Lower lobe of right lung (tissue), 2 donors: Measurements from ENCODE around the gene IGFBP2. TPM values are rescaled to one million over a fixed set of nuclear protein-coding genes. Genes with fewer than 3 reads are reported as not detected.

Experiments used
- ATAC-seq, 2 donors: fragments of 200-7000 bp; cut with Tn5 transposase; one replicate each; pipeline ENCODE4 v1.9.1; 2020 to 2022; ENCODE audit warnings: mild to moderate bottlenecking in 2 of 2, moderate library complexity in 2 of 2
- DNase-seq: peaks from one replicate; pipeline ENCODE4 v3.0.0-alpha.2; 2020
- H3K27ac ChIP-seq: fragments of 200-600 bp; one replicate; pipeline ENCODE4 v1.8.0; 2022
- H3K27me3 ChIP-seq: fragments of 200-600 bp; one replicate; pipeline ENCODE4 v1.8.0; 2022; ENCODE audit warnings: low read depth
- H3K36me3 ChIP-seq: fragments of 200-600 bp; one replicate; pipeline ENCODE4 v1.8.0; 2022; ENCODE audit warnings: mild to moderate bottlenecking
- H3K4me1 ChIP-seq: fragments of 200-600 bp; one replicate; pipeline ENCODE4 v1.8.0; 2022
- H3K4me3 ChIP-seq: fragments of 200-600 bp; one replicate; pipeline ENCODE4 v1.8.0; 2022; ENCODE audit warnings: mild to moderate bottlenecking
- H3K9me3 ChIP-seq: fragments of 200-600 bp; one replicate; pipeline ENCODE4 v1.8.0; 2022
- CTCF ChIP-seq: fragments of 200-600 bp; IDR thresholded peaks from one replicate; pipeline ENCODE4 v1.8.0; 2022; ENCODE audit warnings: antibody characterized with exemption, mild to moderate bottlenecking
- intact Hi-C: fragments of 100-400 bp; cut with DNase I; formaldehyde crosslinking; loops from one replicate; pipeline ENCODE4 v1.11.0; 2022
- total RNA-seq: library from RNA; stranded (reverse); fragmentation: NEBNext Ultra II Directional; extraction: Animal tissue kit (Norgen Biotek cat#: 25700); gene quantifications from one replicate; pipeline ENCODE4 v1.2.1, GENCODE V29; 2021
- donor health status: DM: no; HTN: yes; CAD: no; lungs with severe emphysema.

Gene IGFBP2
- total RNA-seq, 1 donor from 2014 or later = 37.7 TPM

DNA sequence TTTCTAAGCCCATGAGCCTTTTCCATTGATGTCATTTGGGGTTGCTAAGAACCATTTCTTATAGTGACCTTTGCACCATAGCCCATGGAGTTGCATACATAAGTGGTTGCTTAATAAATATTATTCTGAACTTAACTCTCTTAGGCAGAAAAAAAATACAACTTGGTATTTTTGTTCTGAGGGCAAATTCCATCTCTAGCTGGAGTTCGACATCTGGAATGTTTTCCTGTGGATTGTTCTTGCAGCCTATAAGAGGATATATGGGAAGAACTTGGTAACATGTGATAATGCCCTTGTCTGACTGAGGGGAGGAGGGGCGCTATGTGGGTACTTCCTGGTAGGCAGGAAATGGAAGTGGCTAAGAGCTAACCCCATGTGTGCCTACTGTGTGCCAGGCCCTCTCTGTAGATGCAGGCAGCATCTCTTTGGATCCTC is 20.7 kb downstream of the IGFBP2 start:
- Histone ChIP-seq H3K27me3 (no peaks in the 10 kb centered on the region), H3K4me3 (no peak overlapping the region), H3K36me3 (no peaks in the 10 kb centered on the region), H3K4me1 (no peaks in the 10 kb centered on the region), H3K27ac (no peak overlapping the region), H3K9me3 (no peaks in the 10 kb centered on the region)
- no peak for TF ChIP-seq CTCF
- intact Hi-C loops = no loop called here
- DNase-seq (no peak), ATAC-seq (no peak)

- no peak overlapping the region for H3K27ac ChIP-seq
- H3K4me1 ChIP-seq = no peaks in the 10 kb centered on the region
- H3K36me3 ChIP-seq = no peaks in the 10 kb centered on the region
- no peaks in the 10 kb centered on the region for H3K27me3 ChIP-seq
- DNase-seq (no peak), ATAC-seq (no peak)
- no peak for TF ChIP-seq CTCF
- intact Hi-C loops = no loop called here
- no peaks in the 10 kb centered on the region for H3K9me3 ChIP-seq
- no peak overlapping the region for H3K4me3 ChIP-seq
Observed at GRCh38 chr2:216654528-216655052, 21.4 kb downstream of the IGFBP2 start.

GRCh38 chr2:216657086-216657855 is 24.1 kb downstream of the IGFBP2 start:
- ATAC-seq (no peak), DNase-seq (no peak)
- Histone ChIP-seq H3K4me3 (no peak overlapping the region), H3K9me3 (no peaks in the 10 kb centered on the region), H3K36me3 (no peaks in the 10 kb centered on the region), H3K4me1 (no peaks in the 10 kb centered on the region), H3K27me3 (no peaks in the 10 kb centered on the region), H3K27ac (no peak overlapping the region)
- intact Hi-C loops = no loop called here
- TF ChIP-seq CTCF = no peak

DNA sequence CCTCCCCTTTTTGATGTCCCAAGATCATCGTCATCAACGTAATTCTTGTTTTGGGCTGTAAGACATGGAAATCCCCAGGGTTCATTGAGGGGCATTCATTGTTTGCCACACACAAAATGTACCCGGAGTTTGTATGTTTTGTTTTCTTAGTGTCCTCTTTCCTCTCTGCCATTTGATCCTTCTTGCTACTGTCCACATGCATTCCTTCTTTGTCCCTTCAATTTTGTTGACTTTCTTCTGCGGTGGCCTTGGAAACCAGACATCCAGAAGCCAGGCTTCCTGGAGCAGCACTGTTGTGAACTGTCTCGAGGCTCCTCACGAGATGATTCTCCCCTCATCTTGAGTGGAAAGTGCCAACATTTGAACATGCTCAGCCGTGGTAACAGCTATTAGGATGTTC is 24.8 kb downstream of the IGFBP2 start:
- H3K4me1 ChIP-seq = no peaks in the 10 kb centered on the region
- no peaks in the 10 kb centered on the region for H3K36me3 ChIP-seq
- H3K4me3 ChIP-seq = no peak overlapping the region
- no peak for TF ChIP-seq CTCF
- no peak for ATAC-seq
- H3K27ac ChIP-seq = no peak overlapping the region
- no peaks in the 10 kb centered on the region for H3K27me3 ChIP-seq
- intact Hi-C loops = no loop called here
- DNase-seq = no peak
- no peaks in the 10 kb centered on the region for H3K9me3 ChIP-seq

DNA sequence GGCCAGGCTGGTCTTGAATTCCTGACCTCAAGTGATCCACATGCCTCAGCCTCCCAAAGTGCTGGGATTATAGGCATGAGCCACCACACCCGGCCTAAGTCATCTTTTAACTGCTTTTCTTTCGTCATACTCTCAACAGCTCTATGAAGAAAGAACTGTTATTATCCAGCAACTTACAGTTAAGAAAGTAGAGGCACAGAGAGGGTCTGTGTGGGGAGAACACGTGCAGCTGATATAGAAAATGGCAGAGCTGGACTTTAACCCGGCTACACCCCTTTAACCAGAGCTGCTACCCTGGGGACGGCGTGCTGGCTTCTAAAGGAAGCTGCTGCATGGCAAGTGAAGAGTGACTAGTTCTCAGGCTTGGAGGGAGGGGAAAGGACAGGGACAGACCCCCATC is 25.5 kb downstream of the IGFBP2 start:
- intact Hi-C loops = no loop called here
- DNase-seq = no peak
- Histone ChIP-seq H3K4me1 (no peaks in the 10 kb centered on the region), H3K27me3 (no peaks in the 10 kb centered on the region), H3K36me3 (no peaks in the 10 kb centered on the region), H3K27ac (no peak overlapping the region), H3K9me3 (no peaks in the 10 kb centered on the region), H3K4me3 (no peak overlapping the region)
- TF ChIP-seq CTCF = no peak
- no peak for ATAC-seq
